Mesendoderm (in vitro differentiated cells): ENCODE results near the gene ENDOV.

Experiments used
- DNase-seq: peaks from one replicate; pipeline ENCODE4 v3.0.0; 2013
- H2AK5ac ChIP-seq: 2 replicates; pipeline ENCODE4 v1.6.1; 2013; ENCODE audit warnings: low read length, inconsistent platforms
- H2BK120ac ChIP-seq: 2 replicates; pipeline ENCODE4 v1.6.1; 2013; ENCODE audit warnings: low read depth, mild to moderate bottlenecking, low read length, moderate library complexity, mixed read lengths
- H2BK15ac ChIP-seq: replicated peaks from 2 replicates; pipeline ENCODE4 v1.6.1; 2013; ENCODE audit warnings: low read depth, mild to moderate bottlenecking, moderate library complexity
- H2BK5ac ChIP-seq: 2 replicates; pipeline ENCODE4 v1.6.1; 2013; ENCODE audit warnings: low read length, inconsistent platforms
- H3K18ac ChIP-seq: 2 replicates; pipeline ENCODE4 v1.6.1; 2013; ENCODE audit warnings: mild to moderate bottlenecking, low read length, mixed read lengths
- H3K23ac ChIP-seq: one replicate; pipeline ENCODE4 v1.6.1; 2013; ENCODE audit warnings: low read length
- H3K27ac ChIP-seq: 2 replicates; pipeline ENCODE4 v1.5.1; 2013; ENCODE audit warnings: low read depth, mild to moderate bottlenecking, inconsistent platforms, low read length, moderate library complexity
- H3K27me3 ChIP-seq: 2 replicates; pipeline ENCODE4 v1.6.1; 2013; ENCODE audit warnings: low read length, control low read depth, mild to moderate bottlenecking, inconsistent platforms; ENCODE audit not compliant: insufficient read depth, poor library complexity
- H3K36me3 ChIP-seq: 2 replicates; pipeline ENCODE4 v1.6.1; 2013; ENCODE audit warnings: low read length, inconsistent platforms; ENCODE audit not compliant: control insufficient read depth, insufficient read depth
- H3K4ac ChIP-seq: one replicate; pipeline ENCODE4 v1.6.1; 2013; ENCODE audit warnings: low read depth, mild to moderate bottlenecking, low read length, moderate library complexity
- H3K4me1 ChIP-seq: 2 replicates; pipeline ENCODE4 v1.6.1; 2013; ENCODE audit warnings: low read depth, low read length, inconsistent platforms; ENCODE audit not compliant: control insufficient read depth
- H3K4me2 ChIP-seq: 2 replicates; pipeline ENCODE4 v1.6.1; 2013; ENCODE audit warnings: low read length
- H3K4me3 ChIP-seq: 2 replicates; pipeline ENCODE4 v1.5.1; 2013; ENCODE audit warnings: mild to moderate bottlenecking, low read length
- H3K56ac ChIP-seq: one replicate; pipeline ENCODE4 v1.6.1; 2013; ENCODE audit warnings: low read length
- H3K79me1 ChIP-seq: 2 replicates; pipeline ENCODE4 v1.6.1; 2013; ENCODE audit warnings: low read length, inconsistent platforms
- H3K79me2 ChIP-seq: 2 replicates; pipeline ENCODE4 v1.6.1; 2013; ENCODE audit warnings: mild to moderate bottlenecking, low read length; ENCODE audit not compliant: control insufficient read depth, insufficient read depth
- H3K9ac ChIP-seq: 2 replicates; pipeline ENCODE4 v1.6.1; 2013; ENCODE audit warnings: low read length, inconsistent platforms
- H4K5ac ChIP-seq: one replicate; pipeline ENCODE4 v1.6.1; 2013; ENCODE audit warnings: low read length
- H4K8ac ChIP-seq: one replicate; pipeline ENCODE4 v1.6.1; 2013; ENCODE audit warnings: low read depth, mild to moderate bottlenecking, control low read depth, low read length, moderate library complexity
- WGBS: extraction: QIAGEN DNeasy Blood & Tissue Kit; methylation state at CpG from one replicate; pipeline ENCODE4 v1.1.7; 2013; ENCODE audit warnings: low lambda C conversion rate, missing lambda C conversion rate; ENCODE audit not compliant: insufficient coverage; ENCODE audit errors: extremely low coverage; 5-methylcytosine and 5-hydroxymethylcytosine counted together

The ENDOV gene

GRCh38 chr17:80472996-80473395 lies 58.0 kb downstream of the ENDOV start:
- no peak overlapping the region for H2BK120ac ChIP-seq
- no peak overlapping the region for H2BK5ac ChIP-seq
- no peak overlapping the region for H2BK15ac ChIP-seq
- H3K23ac ChIP-seq: no peak overlapping the region
- no peaks in the 10 kb centered on the region for H3K36me3 ChIP-seq
- no CpG with 5 or more reads among the region's 12 CpGs for whole genome bisulfite sequencing
- no peak overlapping the region for H3K4ac ChIP-seq
- no peak overlapping the region for H3K27ac ChIP-seq
- H3K56ac ChIP-seq: no peak overlapping the region
- no peak overlapping the region for H3K4me2 ChIP-seq
- H4K5ac ChIP-seq: no peak overlapping the region
- no peak overlapping the region for H4K8ac ChIP-seq
- H3K4me3 ChIP-seq: no peak overlapping the region
- no peak overlapping the region for H2AK5ac ChIP-seq
- H3K27me3 ChIP-seq: peaks cover 41% of the 10 kb centered on the region
- no peak for DNase-seq
- no peaks in the 10 kb centered on the region for H3K4me1 ChIP-seq
- no peak overlapping the region for H3K18ac ChIP-seq
- no peaks in the 10 kb centered on the region for H3K79me1 ChIP-seq
- H3K79me2 ChIP-seq: no peaks in the 10 kb centered on the region
- H3K9ac ChIP-seq: no peak overlapping the region

GRCh38 chr17:80473701-80474100 lies 58.7 kb downstream of the ENDOV start:
- Histone ChIP-seq H3K27ac (no peak overlapping the region), H2AK5ac (no peak overlapping the region), H3K36me3 (no peaks in the 10 kb centered on the region), H3K79me1 (no peaks in the 10 kb centered on the region), H2BK15ac (no peak overlapping the region), H3K79me2 (no peaks in the 10 kb centered on the region), H3K18ac (no peak overlapping the region), H4K8ac (no peak overlapping the region), H4K5ac (no peak overlapping the region), H3K56ac (no peak overlapping the region), H2BK5ac (no peak overlapping the region), H3K4me2 (no peak overlapping the region), H3K23ac (no peak overlapping the region), H3K27me3 (peaks cover 47% of the 10 kb centered on the region), H3K4me1 (no peaks in the 10 kb centered on the region), H2BK120ac (no peak overlapping the region), H3K4me3 (no peak overlapping the region), H3K4ac (no peak overlapping the region), H3K9ac (no peak overlapping the region)
- WGBS: no CpG with 5 or more reads among the region's 7 CpGs
- no peak for DNase-seq

- DNase-seq: peak; percentile 47
- H3K4me3 ChIP-seq: no peak overlapping the region
- H3K23ac ChIP-seq: no peak overlapping the region
These were observed 59.4 kb downstream of the ENDOV start for GRCh38 chr17:80474231-80474960.

GRCh38 chr17:80474961-80475909 lies 60.3 kb downstream of the ENDOV start:
- no peaks in the 10 kb centered on the region for H3K36me3 ChIP-seq
- no peak overlapping the region for H2BK5ac ChIP-seq
- H3K4me1 ChIP-seq: no peaks in the 10 kb centered on the region
- no peak overlapping the region for H3K9ac ChIP-seq
- H3K79me1 ChIP-seq: no peaks in the 10 kb centered on the region
- H2BK120ac ChIP-seq: no peak overlapping the region
- no peak overlapping the region for H3K27ac ChIP-seq
- DNase-seq: no peak
- no peak overlapping the region for H3K4me3 ChIP-seq
- H3K4me2 ChIP-seq: no peak overlapping the region
- WGBS: no CpG with 5 or more reads among the region's 55 CpGs
- peaks cover 57% of the 10 kb centered on the region for H3K27me3 ChIP-seq
- no peak overlapping the region for H3K18ac ChIP-seq
- no peak overlapping the region for H4K8ac ChIP-seq
- H3K23ac ChIP-seq: no peak overlapping the region
- H2BK15ac ChIP-seq: no peak overlapping the region
- H3K4ac ChIP-seq: no peak overlapping the region
- H3K79me2 ChIP-seq: no peaks in the 10 kb centered on the region
- no peak overlapping the region for H4K5ac ChIP-seq
- no peak overlapping the region for H3K56ac ChIP-seq
- no peak overlapping the region for H2AK5ac ChIP-seq

More at GRCh38 chr17:80474231-80474960, 59.4 kb downstream of the ENDOV start:
- no peaks in the 10 kb centered on the region for H3K79me1 ChIP-seq
- no peak overlapping the region for H3K4ac ChIP-seq
- no peak overlapping the region for H3K9ac ChIP-seq
- H3K79me2 ChIP-seq: no peaks in the 10 kb centered on the region
- no peak overlapping the region for H2BK15ac ChIP-seq
- H3K56ac ChIP-seq: no peak overlapping the region
- no peaks in the 10 kb centered on the region for H3K4me1 ChIP-seq
- peaks cover 54% of the 10 kb centered on the region for H3K27me3 ChIP-seq
- H3K4me2 ChIP-seq: no peak overlapping the region
- H3K36me3 ChIP-seq: no peaks in the 10 kb centered on the region
- H3K27ac ChIP-seq: no peak overlapping the region
- H3K18ac ChIP-seq: no peak overlapping the region
- H2AK5ac ChIP-seq: no peak overlapping the region
- H2BK120ac ChIP-seq: no peak overlapping the region
- no peak overlapping the region for H4K5ac ChIP-seq
- no peak overlapping the region for H2BK5ac ChIP-seq
- no CpG with 5 or more reads among the region's 16 CpGs for WGBS
- H4K8ac ChIP-seq: no peak overlapping the region

GRCh38 chr17:80475910-80476876 lies 61.2 kb downstream of the ENDOV start, which contains the start of gene NPTX1:
TSS of gene NPTX1 (minus strand) at chr17:80476607. CDS start at chr17:80476446, 161 bp downstream.
- Histone ChIP-seq H4K5ac (no peak within 1 kb of the TSS), H3K4me2 (no peak within 1 kb of the TSS), H3K79me1 (no peaks in the 10 kb centered on the region), H3K9ac (no peak within 1 kb of the TSS), H3K23ac (no peak within 1 kb of the TSS), H3K36me3 (no peaks in the 10 kb centered on the region), H2AK5ac (no peak within 1 kb of the TSS), H2BK15ac (no peak within 1 kb of the TSS), H3K79me2 (no peaks in the 10 kb centered on the region), H3K27me3 (peaks cover 57% of the 10 kb centered on the region), H3K27ac (no peak within 1 kb of the TSS), H4K8ac (no peak within 1 kb of the TSS), H2BK5ac (no peak within 1 kb of the TSS), H2BK120ac (no peak within 1 kb of the TSS), H3K4me1 (no peaks in the 10 kb centered on the region), H3K56ac (no peak within 1 kb of the TSS), H3K4ac (no peak within 1 kb of the TSS), H3K18ac (no peak within 1 kb of the TSS), H3K4me3 (no peak within 1 kb of the TSS)
- DNase-seq: no peak
- whole genome bisulfite sequencing: no CpG with 5 or more reads among the region's 136 CpGs
